T1000 (cell line): ENCODE results near the gene PSMB2.
"Not testable (repeated sequence)": the region's sequence is repeated elsewhere in the genome, so short reads cannot be mapped to it uniquely, and the experiment has no call there.

ENCODE experiments used
- DNase-seq: peaks from one replicate; lab custom pipeline; 2025; ENCODE audit warnings: mixed read lengths; lab: John Stamatoyannopoulos, UW

PSMB2 gene

GRCh38 chr1:35641233-35641866 is at the start of gene PSMB2:
Gene PSMB2, minus strand, starts transcription at chr1:35641526. Its CDS starts 94 bp downstream, at chr1:35641432.
- peak; percentile 90 for DNase-seq

GRCh38 chr1:35691080-35691479 is 49.8 kb upstream of the PSMB2 start:
- DNase-seq = no peak

- DNase-seq = not testable (repeated sequence)
Observed at GRCh38 chr1:35690103-35690502, 48.8 kb upstream of the PSMB2 start.

GRCh38 chr1:35688161-35688560 is 46.8 kb upstream of the PSMB2 start:
- no peak for DNase-seq

GRCh38 chr1:35683012-35683411 is 41.7 kb upstream of the PSMB2 start:
- no peak for DNase-seq

- DNase-seq = no peak
Observed at GRCh38 chr1:35680271-35680670, 38.9 kb upstream of the PSMB2 start.

- no peak for DNase-seq
Observed at GRCh38 chr1:35675773-35676172, 34.4 kb upstream of the PSMB2 start.

GRCh38 chr1:35674111-35674510 is 32.8 kb upstream of the PSMB2 start:
- DNase-seq = no peak

GRCh38 chr1:35672116-35672515 is 30.8 kb upstream of the PSMB2 start:
- no peak for DNase-seq

GRCh38 chr1:35668506-35668905 is 27.2 kb upstream of the PSMB2 start:
- DNase-seq = no peak

GRCh38 chr1:35666916-35667315 is 25.6 kb upstream of the PSMB2 start:
- no peak for DNase-seq

GRCh38 chr1:35666216-35666615 is 24.9 kb upstream of the PSMB2 start:
- no peak for DNase-seq

GRCh38 chr1:35663434-35663833 is 22.1 kb upstream of the PSMB2 start:
- DNase-seq = no peak

GRCh38 chr1:35661474-35661795 is 20.1 kb upstream of the PSMB2 start:
- DNase-seq = no peak

GRCh38 chr1:35660581-35661473 is 19.5 kb upstream of the PSMB2 start:
- DNase-seq = no peak

GRCh38 chr1:35659589-35659988 is 18.3 kb upstream of the PSMB2 start:
- no peak for DNase-seq

- no peak for DNase-seq
Observed at GRCh38 chr1:35657851-35658250, 16.5 kb upstream of the PSMB2 start.

GRCh38 chr1:35656863-35657232 is 15.5 kb upstream of the PSMB2 start:
- no peak for DNase-seq

GRCh38 chr1:35656148-35656862 is 15.0 kb upstream of the PSMB2 start:
- no peak for DNase-seq

GRCh38 chr1:35655196-35655595 is 13.9 kb upstream of the PSMB2 start:
- no peak for DNase-seq

- DNase-seq = no peak
Observed at GRCh38 chr1:35650416-35650815, 9.1 kb upstream of the PSMB2 start.

GRCh38 chr1:35646043-35646442 is 4.7 kb upstream of the PSMB2 start:
- DNase-seq = no peak

GRCh38 chr1:35644204-35644603 is 2.9 kb upstream of the PSMB2 start:
- no peak for DNase-seq
